Measurements from ENCODE around the gene LDB2.
A peak's percentile ranks its signal among the peaks of the same experiment; 100 is the strongest.

Gene LDB2

DNA sequence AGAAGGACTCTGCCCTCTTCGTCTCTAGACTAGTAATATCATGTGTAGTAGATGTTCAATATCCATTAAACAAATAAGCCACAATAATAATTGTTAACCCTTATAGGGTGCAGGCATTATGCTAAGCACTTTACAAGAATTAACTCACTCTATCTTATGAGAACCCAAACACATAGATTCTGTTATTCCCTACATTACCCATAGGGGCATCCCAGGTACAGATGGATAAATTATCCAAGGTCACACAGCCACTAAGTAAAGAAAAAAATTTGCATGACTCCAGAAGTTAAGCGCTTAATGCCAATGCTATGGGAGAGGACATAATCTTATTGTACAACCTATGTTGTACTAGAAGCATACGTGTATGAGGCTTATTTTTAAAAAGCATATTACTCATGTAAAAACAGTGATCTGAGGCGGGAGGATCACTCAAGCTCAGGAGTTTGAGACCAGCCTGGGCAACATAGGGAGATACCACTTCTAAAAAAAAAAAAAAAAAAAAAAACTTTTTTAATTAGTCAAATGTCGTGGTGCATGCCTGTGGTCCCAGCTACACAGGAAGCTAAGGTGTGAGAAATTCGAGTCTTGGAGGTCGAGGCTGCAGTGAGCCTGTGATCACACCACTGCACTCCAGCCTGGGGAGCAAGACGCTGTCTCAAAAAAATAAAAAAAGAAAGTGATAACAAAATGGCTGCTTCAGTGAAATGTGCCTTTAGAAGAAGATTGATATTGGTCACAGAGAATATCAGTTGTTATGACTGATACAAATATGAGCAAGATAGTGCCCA, 13.6 kb downstream of the LDB2 start:
- no peak for DNase-seq (ENCODE audit: low spot score)

DNA sequence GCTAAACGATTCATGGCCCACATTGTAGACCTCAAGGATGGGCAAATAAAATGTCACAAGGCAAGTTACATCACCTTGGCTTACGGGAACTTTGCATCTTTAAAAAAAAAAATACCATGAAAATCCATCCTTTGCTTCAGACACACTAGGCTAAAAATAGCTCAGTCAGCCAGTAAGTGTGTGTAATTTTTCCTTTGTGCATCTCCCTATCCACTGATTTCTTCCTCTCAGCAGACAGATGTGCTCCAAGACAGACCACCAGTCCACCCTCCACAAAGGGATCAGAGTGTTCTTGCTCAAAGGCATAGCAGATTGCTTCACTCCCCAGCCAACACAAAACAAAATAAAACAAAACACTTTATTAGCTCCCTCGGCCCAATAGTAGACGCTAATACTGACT, 14.6 kb downstream of the LDB2 start:
- no peak for DNase-seq (ENCODE audit: low spot score)

DNA sequence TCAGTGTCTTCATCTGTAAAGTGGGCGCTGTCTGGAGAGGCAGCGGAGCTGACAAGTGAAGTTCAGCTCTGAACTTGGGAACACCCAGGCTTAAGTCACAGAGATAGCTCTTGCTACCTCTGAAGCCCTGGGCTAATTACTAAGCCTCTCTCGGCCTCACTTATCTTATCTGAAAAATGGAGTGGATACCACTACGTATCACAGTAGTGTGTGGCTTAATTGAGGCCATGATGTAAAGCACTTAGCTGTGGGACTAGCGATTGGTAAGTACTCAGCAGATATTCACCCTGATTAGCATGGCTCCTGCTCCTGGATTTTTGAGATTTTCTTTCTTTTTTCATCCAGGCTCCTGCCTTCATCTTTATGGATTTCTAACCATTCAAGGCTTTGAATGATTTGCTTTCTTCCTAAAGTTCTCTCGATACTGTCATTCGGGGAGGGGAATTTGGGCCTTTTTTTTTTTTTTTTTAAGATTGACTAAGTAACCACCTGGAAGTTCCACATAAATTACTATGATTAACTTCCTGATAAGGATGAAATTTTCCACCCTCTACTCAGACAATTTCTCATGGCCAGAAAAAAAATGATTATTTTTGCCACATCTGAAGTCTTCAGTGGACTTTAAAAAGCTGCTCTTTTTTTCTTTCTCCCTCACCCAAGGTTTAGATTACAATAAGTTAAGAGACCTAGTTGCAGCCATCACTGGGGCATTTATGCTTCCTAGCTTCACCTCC, 17.1 kb downstream of the LDB2 start:
- no peak for DNase-seq (ENCODE audit: low spot score)

DNA sequence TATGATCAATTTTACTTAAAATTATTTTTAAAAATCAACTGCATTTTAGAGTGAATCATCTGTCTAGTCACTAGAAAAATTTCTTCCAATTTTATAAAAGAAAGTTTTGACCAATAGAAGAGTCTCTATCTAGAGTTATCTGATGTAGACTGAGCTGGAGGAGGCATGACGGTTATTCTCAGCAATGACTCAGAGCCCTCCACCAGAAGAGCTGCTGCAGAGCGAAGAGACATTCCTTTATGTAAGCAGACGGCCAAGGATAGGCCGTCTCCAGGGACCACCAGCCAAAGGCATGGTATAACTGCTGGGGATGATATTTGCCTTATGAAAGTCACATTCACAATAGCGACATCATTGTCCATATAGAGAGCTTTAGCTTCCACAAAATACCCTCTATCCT, 23.0 kb downstream of the LDB2 start:
- DNase-seq (ENCODE audit: low spot score) = peak; percentile 92

DNA sequence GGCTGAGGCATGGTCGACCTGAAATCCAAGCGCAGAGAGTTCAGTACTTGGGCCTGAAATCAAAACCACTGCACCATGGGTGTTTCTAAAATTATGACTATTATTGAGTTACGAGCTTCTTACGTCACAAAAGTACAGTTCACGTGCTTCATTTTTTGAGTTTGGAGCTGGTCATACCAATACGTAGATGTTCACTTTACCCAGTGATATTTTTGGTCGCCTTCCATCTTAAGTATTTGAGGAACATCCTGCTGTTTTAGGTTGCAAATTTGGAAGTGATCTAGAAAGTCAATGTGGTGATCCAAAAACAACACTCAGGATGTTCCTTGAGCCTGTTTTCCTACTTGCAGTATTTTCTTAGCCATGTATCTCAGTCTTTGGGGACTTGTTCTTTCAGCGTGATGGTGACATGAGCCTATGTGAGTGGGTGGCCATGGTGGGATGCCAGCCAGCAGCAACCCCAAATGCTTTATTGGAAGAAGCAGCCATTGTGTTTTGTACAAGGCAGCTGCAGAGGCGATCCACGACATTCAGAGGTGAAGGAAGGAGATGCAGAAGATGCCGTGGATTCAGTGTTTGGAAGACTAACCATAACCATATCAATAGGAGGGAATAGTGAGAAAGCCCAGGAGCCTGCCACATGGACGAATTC, 28.7 kb downstream of the LDB2 start:
- DNase-seq (ENCODE audit: low spot score) = no peak

DNA sequence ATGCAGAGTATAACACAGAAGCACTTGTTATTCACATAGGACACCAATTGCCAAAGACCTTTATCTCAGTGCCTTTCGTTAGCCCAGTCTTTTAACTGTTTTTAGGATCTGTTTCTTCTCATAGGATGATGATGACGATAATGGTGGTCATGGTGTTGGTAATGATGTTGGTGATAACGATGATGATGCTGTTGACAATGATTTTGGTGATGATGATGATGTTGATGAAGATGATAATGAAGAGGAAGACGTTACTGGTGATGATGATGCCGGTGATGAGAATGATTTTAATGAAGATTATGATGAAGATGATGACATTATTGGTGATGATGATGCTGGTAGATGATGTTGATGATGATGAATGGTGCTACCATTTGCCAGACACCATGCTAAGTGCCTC, 29.8 kb downstream of the LDB2 start:
- no peak for DNase-seq (ENCODE audit: low spot score)

DNA sequence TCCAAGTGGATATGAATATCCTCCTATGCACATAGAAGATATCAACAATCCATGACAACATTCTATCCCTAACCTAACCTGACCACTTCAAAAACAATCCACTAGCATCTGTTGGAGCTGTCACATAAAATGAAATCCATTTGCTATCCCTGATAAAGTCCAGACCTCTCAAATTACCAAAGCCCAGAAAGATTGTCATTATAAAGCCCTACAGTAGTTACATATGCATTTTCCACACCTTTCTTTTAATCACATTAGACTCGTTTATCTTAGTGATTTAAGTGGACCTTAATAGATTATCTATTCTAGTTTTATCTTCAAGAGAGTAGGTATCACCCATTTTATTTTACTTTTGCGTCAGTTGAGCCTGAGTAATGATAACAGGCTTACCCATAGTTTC, 30.6 kb downstream of the LDB2 start:
- DNase-seq (ENCODE audit: low spot score) = no peak

DNA sequence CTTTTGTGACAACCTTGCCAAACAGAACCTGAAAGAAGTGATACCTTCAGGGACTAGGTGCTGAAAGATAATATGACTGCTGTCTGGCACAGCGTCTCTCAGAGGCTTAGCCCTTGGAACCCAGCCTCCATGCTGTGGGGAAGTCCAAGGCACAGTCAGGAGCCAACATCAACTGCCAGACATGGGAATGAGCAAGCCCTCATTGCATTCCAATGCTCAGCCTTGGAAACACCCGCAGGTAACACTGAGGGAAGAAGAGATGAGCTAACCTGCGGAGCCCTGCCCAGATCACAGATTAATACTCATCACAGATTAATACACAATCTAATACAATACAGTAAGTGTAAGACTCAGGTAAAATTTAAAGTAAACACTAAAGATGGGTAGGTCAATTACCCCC, 31.5 kb downstream of the LDB2 start:
- no peak for DNase-seq (ENCODE audit: low spot score)

DNA sequence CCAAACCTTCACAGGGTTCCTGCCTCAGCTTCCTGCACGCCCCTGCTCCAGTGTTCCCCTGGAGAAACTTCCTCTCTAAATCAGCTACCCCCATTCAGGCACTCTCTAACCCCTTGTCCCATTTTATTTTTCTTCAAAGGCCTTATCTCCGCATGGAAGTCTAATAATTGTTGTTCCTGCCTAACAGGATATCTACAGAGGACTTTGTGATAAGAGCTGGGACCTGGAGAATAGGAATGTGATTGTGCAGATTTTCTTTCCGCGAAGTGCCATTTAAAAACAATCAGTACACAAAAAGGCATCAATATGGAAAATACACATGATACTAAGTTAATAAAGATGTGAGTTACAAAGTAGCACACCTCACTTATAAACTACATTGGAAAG, 32.6 kb downstream of the LDB2 start:
- DNase-seq (ENCODE audit: low spot score) = no peak

DNA sequence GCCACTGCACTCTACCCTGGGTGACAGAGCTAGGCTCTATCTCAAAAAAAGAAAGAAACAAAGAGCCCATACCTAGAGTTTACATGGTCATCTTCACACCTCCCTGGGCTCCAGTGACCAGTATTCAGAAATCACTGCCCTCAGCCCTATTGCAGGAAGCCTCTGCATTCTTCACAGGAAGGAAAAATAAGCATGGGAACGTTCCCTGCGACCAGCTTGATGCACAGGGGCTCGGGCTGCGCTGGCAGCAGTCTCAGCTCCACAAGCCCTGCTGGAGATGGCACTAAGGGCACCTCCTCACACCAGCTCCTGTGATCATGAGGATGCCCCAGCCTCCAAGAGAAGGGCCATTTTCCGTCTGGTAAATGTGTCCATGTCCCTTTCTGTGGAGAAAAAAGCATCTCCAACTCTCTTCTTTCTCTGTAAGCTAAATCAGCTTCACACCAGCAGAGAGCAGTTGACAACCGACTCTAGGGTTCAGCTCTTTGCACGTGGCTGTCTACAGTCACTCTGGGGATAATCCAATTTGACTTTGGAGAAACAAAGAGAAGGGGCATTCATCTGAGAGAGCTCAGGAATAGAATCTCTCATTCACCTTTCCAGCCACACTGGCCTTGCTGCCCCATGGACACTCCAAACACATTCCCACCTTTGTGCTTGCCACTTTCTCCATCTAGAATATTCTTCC, 33.1 kb downstream of the LDB2 start:
- DNase-seq (ENCODE audit: low spot score) = no peak

DNA sequence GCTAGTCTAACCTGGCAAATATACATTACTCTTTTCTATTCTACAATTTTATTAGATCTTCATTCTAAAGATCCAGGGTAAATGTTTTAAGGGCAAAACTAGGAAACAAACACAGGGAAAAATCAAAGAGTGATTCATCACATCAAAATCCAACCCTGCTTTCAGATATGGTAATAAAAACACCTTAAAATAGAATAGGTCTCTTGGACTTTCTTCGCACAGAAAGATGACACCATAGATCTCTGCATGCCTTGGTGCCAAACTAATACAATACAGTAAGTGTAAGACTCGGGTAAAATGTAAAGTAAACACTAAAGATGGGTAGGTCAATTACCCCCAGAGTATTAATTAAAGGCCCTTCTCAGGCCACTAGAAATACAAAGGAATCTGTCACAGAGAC, 34.2 kb downstream of the LDB2 start:
- DNase-seq (ENCODE audit: low spot score) = no peak

DNA sequence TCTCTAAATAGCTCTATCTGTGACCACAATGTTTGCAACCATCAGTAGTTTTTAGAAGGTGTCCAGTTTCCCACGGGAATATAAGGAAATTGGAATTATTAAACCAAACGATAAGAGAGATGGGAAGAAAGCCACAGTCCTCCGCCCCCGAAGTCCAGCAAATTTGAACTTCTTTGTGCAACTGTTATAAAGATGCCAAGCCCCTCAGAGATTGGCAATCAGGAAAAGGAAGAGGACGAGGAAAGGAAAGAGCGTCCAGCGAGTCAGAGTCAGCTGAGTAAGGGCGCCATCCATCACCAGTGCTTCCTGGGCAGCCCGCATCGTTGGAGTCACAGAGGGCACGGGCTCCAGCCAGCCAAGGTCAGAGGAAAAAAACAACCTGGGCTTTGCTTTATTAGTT, 35.7 kb downstream of the LDB2 start:
- no peak for DNase-seq (ENCODE audit: low spot score)

DNA sequence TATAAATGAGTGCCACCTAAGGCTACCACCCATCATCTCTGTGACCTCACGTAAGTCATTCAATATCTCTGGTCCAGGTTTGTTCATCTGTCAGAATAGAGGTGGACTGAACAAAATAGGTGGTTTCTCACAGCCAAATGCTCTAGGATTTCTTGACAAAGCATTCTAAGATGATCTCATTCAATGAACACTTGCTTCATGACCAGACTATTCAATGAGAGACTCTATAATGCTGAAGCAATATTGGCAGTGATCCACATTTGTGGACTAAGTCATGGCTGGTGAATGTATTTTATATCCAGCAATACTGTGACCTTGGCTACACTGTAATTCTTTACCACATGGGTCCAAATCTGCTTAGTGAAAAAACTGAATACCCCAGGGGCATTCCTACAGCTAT, 37.9 kb downstream of the LDB2 start:
- peak; percentile 74 for DNase-seq (ENCODE audit: low spot score)

DNA sequence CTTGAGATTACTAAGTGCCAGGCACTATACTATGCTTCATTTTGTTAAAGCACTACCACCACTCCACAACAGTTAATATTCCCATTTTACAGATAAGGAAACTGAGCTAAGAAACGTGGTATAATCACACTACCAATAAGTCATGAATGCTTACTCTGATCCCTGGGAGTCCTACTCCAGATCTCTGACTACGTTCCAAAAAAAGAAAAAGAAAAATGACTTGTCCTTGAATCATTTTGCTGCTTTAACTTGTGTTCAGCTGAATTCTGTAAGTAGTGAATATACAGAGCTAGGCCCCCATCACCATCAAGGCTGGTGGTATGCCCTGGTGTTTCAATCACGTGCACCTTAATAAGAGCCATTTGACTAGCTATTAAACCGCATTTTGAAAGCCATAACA, 39.4 kb downstream of the LDB2 start:
- DNase-seq (ENCODE audit: low spot score) = no peak

DNA sequence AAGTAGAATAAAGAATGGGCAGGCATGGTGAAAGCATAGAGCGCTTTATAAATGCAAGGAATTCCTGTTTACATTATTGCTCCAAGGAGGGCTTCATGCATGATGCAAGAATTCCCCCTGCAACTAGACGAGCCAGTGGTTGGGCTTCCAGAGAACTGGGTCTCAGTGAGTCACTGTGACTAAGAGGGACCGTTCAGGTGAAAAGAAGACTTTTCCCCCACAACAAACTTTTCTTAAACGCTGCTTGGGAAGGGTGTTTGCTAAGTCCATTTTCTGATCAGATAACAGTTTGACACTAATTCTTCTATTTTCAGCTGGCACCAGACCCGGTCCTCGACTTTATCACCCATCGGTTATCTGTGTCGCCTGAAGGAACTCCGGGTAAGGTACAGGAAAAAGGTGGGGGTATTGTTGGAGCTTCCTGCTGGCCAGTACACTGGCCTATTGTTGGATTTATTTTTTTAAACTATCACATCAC, 40.1 kb downstream of the LDB2 start:
- DNase-seq (ENCODE audit: low spot score) = no peak

DNA sequence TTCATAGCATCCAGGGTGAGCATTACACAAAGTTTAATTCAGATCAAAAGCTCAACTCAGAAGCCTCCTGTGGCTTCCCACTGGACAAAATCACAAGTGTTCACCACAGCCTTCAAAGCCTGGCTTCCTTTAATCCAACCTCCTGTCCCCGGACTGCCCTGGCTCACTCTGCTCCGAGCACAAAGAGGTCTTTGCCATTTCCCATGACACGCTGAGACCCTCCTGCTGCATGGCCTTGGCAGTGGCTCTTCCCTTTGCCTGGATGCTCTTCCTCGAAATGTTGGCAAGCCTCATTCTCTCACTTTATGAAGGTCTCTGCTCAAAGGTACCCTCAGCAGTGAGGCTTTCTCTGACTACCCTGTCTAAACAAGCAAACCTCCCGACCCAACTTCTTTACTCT, 41.0 kb downstream of the LDB2 start:
- no peak for DNase-seq (ENCODE audit: low spot score)

DNA sequence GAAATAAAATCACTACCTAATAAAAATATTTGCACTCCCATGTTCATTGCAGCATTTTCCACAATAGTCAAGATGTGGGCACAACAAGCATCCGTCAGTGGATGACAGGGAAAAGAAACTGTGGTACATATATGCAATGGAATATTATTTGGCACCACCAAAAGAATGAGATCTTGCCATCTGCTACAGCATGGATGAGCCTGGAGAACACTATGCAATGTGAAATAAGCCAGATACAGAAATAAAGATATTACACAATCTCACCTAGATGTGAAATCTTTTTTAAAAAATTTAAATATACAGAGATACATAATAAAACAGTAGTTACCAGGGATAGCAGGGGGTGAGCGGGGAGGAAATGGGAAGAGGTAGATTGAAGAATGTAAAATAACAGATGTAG, 44.8 kb downstream of the LDB2 start:
- no peak for DNase-seq (ENCODE audit: low spot score)

DNA sequence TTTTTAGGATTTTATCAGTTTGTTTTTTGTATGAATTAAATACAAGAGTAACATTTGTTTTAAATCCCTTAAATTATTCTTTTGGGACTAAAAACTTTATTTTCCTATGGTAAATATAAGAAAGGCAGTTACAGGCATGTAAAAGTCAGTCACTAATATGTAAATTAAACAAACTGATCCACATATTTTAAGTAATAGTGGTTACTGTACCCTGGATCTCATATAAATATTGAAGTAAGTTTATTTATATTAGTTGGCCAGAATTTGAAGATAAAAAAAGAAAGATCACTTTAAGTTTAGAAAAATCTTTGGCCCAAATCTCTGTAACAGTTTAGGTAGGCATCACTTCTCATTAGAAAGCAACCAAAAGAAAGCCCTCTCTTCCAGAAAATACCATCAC, 45.8 kb downstream of the LDB2 start:
- DNase-seq (ENCODE audit: low spot score) = no peak

DNA sequence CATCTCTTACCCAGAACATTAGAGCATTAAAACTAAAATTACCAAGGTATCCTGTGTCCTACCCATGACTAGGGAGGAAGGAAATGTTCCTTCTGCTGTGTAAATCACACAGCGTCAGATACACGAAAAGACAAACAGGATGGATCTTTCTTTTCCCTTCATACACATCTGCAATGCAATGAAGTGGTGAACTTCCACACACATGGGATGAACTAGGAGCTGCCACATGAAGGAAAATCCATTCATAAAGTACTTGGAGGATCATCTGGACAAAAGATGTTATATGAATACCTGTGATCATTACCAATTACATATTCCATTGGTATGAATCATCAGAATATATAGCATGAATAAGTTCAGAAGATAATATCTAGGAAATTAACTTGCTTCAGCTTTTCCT, 46.2 kb downstream of the LDB2 start:
- no peak for DNase-seq (ENCODE audit: low spot score)

DNA sequence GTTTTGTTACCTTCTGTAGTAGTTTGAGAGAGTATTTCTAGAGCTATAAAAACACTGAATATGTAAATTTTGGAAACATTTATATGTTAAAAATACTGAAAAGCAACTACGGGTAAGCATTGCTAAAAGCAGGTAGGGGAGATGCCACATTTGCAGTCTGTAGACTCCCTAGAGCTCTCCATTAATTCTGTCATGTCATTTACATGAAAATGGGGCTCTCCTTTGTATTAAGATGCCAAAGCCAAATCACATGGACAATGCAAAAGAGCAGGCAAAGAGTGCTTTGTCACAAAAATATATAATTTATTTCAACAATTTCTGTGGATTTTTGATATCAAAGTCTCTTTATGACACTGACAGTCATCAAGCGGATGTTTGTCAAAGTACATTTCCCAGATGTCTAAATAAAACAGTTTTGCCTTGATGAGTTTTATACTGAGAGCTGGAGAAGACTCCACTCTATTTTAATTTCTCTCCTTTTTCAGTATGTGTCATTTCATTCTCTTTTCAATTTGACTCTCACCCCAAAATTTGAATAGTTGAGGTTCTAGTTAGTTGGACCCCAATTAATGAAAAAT, 51.8 kb downstream of the LDB2 start:
- no peak for DNase-seq (ENCODE audit: low spot score)

DNA sequence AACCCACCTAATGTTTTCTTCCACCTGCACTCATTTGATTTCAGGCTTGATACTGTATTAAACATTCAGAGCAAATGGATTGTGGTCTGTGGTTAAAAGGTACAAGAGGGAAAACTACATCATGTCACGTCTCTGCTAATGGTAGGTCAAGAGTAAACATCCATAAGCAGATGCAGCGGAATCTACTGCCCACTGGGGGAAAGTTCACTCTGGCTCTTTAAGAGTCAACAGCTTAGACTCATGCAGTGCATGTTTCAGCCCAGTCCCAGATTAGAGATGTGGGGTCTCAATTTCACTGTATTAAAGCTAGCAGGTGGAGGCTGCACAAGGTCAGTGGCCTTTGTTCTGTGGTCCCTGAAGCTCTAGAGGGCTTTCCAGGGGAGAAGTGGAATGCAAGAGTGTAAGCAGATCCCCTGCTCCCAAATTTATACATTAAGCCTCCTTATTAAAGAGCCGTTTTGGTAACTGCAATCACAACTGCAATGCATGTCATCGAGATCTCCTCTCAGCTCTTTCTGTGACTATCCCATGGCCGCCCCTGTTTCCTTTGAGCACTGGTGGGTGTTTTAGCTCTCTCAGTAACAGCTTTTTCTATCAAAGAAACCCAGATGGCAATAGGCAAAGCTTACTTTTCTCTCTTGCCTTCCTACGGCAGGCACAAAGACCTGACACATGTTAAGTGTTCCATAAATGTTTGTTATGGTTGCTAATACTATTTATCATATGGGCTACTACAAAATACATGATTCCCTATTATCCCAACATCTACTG, 53.4 kb downstream of the LDB2 start:
- no peak for DNase-seq (ENCODE audit: low spot score)
